MM.1S (cell line): ENCODE results near the gene URB1.

Source experiments
- DNase-seq: peaks from one replicate; pipeline ENCODE4 v3.0.0-alpha.2; 2015
- H2AFZ ChIP-seq: fragments of 300-600 bp; sonication (generic); 2 replicates; pipeline ENCODE4 v1.6.0; 2016; ENCODE audit warnings: antibody characterized with exemption, low read length
- H3F3A ChIP-seq: fragments of 300-600 bp; sonication (generic); 2 replicates; pipeline ENCODE4 v1.6.1; 2016; ENCODE audit warnings: mild to moderate bottlenecking, antibody characterized with exemption, low read length, moderate library complexity, mixed read lengths; ENCODE audit not compliant: insufficient read depth
- H3K27ac ChIP-seq: fragments of 300-600 bp; sonication (generic); 2 replicates; pipeline ENCODE4 v1.5.1; 2016; ENCODE audit warnings: mild to moderate bottlenecking, low read length
- H3K27me3 ChIP-seq: fragments of 300-600 bp; sonication (generic); replicated peaks from 2 replicates; pipeline ENCODE4 v1.6.0; 2016; ENCODE audit warnings: low read length; ENCODE audit not compliant: insufficient read depth
- H3K36me3 ChIP-seq: fragments of 300-600 bp; sonication (generic); replicated peaks from 2 replicates; pipeline ENCODE4 v1.6.1; 2016; ENCODE audit warnings: mild to moderate bottlenecking, low read length, mixed read lengths; ENCODE audit not compliant: insufficient read depth
- H3K4me1 ChIP-seq: fragments of 300-600 bp; sonication (generic); 2 replicates; pipeline ENCODE4 v1.6.1; 2016; ENCODE audit warnings: low read length, mixed read lengths
- H3K4me2 ChIP-seq: fragments of 300-600 bp; sonication (generic); 2 replicates; pipeline ENCODE4 v1.6.0; 2016; ENCODE audit warnings: low read depth, low read length
- H3K4me3 ChIP-seq: fragments of 300-600 bp; sonication (generic); 2 replicates; pipeline ENCODE4 v1.5.1; 2016; ENCODE audit warnings: low read length, mixed read lengths
- H3K79me2 ChIP-seq: fragments of 300-600 bp; sonication (generic); 2 replicates; pipeline ENCODE4 v1.6.1; 2016; ENCODE audit warnings: mixed run types, low read length, mixed read lengths
- H3K9ac ChIP-seq: fragments of 300-600 bp; sonication (generic); 2 replicates; pipeline ENCODE4 v1.6.1; 2016; ENCODE audit warnings: low read length, mixed read lengths
- H3K9me2 ChIP-seq: fragments of 300-600 bp; sonication (generic); replicated peaks from 2 replicates; pipeline ENCODE4 v1.6.1; 2016; ENCODE audit warnings: mild to moderate bottlenecking, low read length, mixed read lengths; ENCODE audit not compliant: insufficient read depth
- H3K9me3 ChIP-seq: fragments of 300-600 bp; sonication (generic); replicated peaks from 2 replicates; pipeline ENCODE4 v1.6.1; 2016; ENCODE audit warnings: mild to moderate bottlenecking, low read length, mixed read lengths; ENCODE audit not compliant: insufficient read depth
- H4K20me1 ChIP-seq: fragments of 300-600 bp; sonication (generic); 2 replicates; pipeline ENCODE4 v1.6.1; 2016; ENCODE audit warnings: mild to moderate bottlenecking, low read length, moderate library complexity, mixed read lengths; ENCODE audit not compliant: insufficient read depth
- EZH2 ChIP-seq: fragments of 300-600 bp; sonication (generic); optimal IDR thresholded peaks from 2 replicates; pipeline ENCODE3; 2017; ENCODE audit warnings: low read depth, mild to moderate bottlenecking, antibody characterized with exemption, low read length, mixed read lengths
- EZH2phosphoT487 ChIP-seq: fragments of 300-600 bp; sonication (generic); IDR thresholded peaks from 2 replicates; pipeline ENCODE4 v1.6.1; 2018; ENCODE audit warnings: antibody characterized with exemption, low read length
- TF ChIP-seq, protein P1 (sequence below): fragments of 300-600 bp; sonication (generic); IDR thresholded peaks from 2 replicates; pipeline ENCODE4 v1.5.1; 2016; ENCODE audit warnings: antibody characterized with exemption, low read length, mixed read lengths

The URB1 gene

GRCh38 chr21:32332463-32332951, 60.3 kb downstream of the URB1 start:
- no peaks in the 10 kb centered on the region for H3F3A ChIP-seq
- H3K79me2 ChIP-seq = no peaks in the 10 kb centered on the region
- no peak overlapping the region for H3K27ac ChIP-seq
- H4K20me1 ChIP-seq = no peaks in the 10 kb centered on the region
- peaks cover 4% of the 10 kb centered on the region for H3K36me3 ChIP-seq
- no peaks in the 10 kb centered on the region for H3K9me2 ChIP-seq
- no peaks in the 10 kb centered on the region for H3K27me3 ChIP-seq
- no peak overlapping the region for H3K4me2 ChIP-seq
- H3K9me3 ChIP-seq = no peaks in the 10 kb centered on the region
- H2AFZ ChIP-seq = no peak overlapping the region
- no peak for DNase-seq
- H3K9ac ChIP-seq = no peak overlapping the region
- no peak overlapping the region for H3K4me3 ChIP-seq
- TF ChIP-seq EZH2 (no peak), EZH2phosphoT487 (no peak)
- TF ChIP-seq, protein P1, sequence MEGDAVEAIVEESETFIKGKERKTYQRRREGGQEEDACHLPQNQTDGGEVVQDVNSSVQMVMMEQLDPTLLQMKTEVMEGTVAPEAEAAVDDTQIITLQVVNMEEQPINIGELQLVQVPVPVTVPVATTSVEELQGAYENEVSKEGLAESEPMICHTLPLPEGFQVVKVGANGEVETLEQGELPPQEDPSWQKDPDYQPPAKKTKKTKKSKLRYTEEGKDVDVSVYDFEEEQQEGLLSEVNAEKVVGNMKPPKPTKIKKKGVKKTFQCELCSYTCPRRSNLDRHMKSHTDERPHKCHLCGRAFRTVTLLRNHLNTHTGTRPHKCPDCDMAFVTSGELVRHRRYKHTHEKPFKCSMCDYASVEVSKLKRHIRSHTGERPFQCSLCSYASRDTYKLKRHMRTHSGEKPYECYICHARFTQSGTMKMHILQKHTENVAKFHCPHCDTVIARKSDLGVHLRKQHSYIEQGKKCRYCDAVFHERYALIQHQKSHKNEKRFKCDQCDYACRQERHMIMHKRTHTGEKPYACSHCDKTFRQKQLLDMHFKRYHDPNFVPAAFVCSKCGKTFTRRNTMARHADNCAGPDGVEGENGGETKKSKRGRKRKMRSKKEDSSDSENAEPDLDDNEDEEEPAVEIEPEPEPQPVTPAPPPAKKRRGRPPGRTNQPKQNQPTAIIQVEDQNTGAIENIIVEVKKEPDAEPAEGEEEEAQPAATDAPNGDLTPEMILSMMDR = no peak
- no peaks in the 10 kb centered on the region for H3K4me1 ChIP-seq

GRCh38 chr21:32331444-32332305, 61.1 kb downstream of the URB1 start:
- TF ChIP-seq EZH2 = no peak
- H4K20me1 ChIP-seq = no peaks in the 10 kb centered on the region
- H3K79me2 ChIP-seq = no peaks in the 10 kb centered on the region
- no peaks in the 10 kb centered on the region for H3K9me2 ChIP-seq
- no peaks in the 10 kb centered on the region for H3K27me3 ChIP-seq
- H3K4me2 ChIP-seq = no peak overlapping the region
- peaks cover 4% of the 10 kb centered on the region for H3K36me3 ChIP-seq
- H3K4me3 ChIP-seq = no peak overlapping the region
- no peak overlapping the region for H2AFZ ChIP-seq
- no peaks in the 10 kb centered on the region for H3K4me1 ChIP-seq
- DNase-seq = no peak
- no peak overlapping the region for H3K9ac ChIP-seq
- no peak overlapping the region for H3K27ac ChIP-seq
- H3K9me3 ChIP-seq = no peaks in the 10 kb centered on the region
- H3F3A ChIP-seq = no peaks in the 10 kb centered on the region

- Histone ChIP-seq H3K27me3 (no peaks in the 10 kb centered on the region), H4K20me1 (no peaks in the 10 kb centered on the region), H3K9me3 (no peaks in the 10 kb centered on the region), H3K9me2 (no peaks in the 10 kb centered on the region), H3K4me3 (no peak overlapping the region), H3K9ac (no peak overlapping the region), H3K4me2 (no peak overlapping the region), H3K79me2 (no peaks in the 10 kb centered on the region), H2AFZ (no peak overlapping the region), H3K27ac (no peak overlapping the region), H3K4me1 (no peaks in the 10 kb centered on the region), H3F3A (no peaks in the 10 kb centered on the region), H3K36me3 (peaks cover 4% of the 10 kb centered on the region)
- no peak for TF ChIP-seq EZH2phosphoT487
- TF ChIP-seq, protein P1 = no peak
- TF ChIP-seq EZH2 = no peak
- DNase-seq = no peak
Measured at GRCh38 chr21:32330784-32331311, 62.0 kb downstream of the URB1 start.

DNA sequence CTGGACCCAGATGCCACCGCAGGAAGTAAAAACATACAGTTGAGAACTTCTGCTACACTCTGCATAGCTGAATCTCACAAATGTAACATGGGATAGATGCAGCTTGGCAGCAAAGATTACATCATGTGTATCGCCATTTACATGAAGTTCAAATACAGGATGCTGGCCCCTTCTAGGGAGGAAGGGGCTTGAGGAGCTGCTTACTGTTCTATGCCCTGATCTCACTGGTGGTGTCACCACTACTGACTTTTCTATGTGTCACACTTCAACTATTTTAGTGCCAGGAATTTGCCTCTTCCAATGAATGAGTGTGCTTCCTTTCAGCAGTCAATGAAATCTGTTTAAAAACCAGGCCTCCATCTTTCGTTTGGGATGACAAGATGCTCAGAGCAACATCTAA, 63.0 kb downstream of the URB1 start:
- Histone ChIP-seq H3K36me3 (peaks cover 4% of the 10 kb centered on the region), H3K4me2 (no peak overlapping the region)
- TF ChIP-seq EZH2 (no peak), EZH2phosphoT487 (no peak)
- TF ChIP-seq, protein P1 = no peak

More for the DNA sequence above, 63.0 kb downstream of the URB1 start:
- no peaks in the 10 kb centered on the region for H3K9me2 ChIP-seq
- H3K9me3 ChIP-seq = no peaks in the 10 kb centered on the region
- H3K4me3 ChIP-seq = no peak overlapping the region
- no peaks in the 10 kb centered on the region for H3F3A ChIP-seq
- no peak for DNase-seq
- no peaks in the 10 kb centered on the region for H3K79me2 ChIP-seq
- H3K27me3 ChIP-seq = no peaks in the 10 kb centered on the region
- no peak overlapping the region for H2AFZ ChIP-seq
- H3K9ac ChIP-seq = no peak overlapping the region
- no peaks in the 10 kb centered on the region for H3K4me1 ChIP-seq
- no peak overlapping the region for H3K27ac ChIP-seq
- H4K20me1 ChIP-seq = no peaks in the 10 kb centered on the region
